B cell (primary cell): ENCODE data around the gene ADAP2.

Experiments
- CTCF ChIP-seq: fragments of 200-600 bp; IDR thresholded peaks from one replicate; pipeline ENCODE4 v1.8.0; 2022; ENCODE audit warnings: antibody characterized with exemption, mild to moderate bottlenecking
- EZH2 ChIP-seq: IDR thresholded peaks from 2 replicates; pipeline ENCODE4 v1.6.1; 2012; ENCODE audit warnings: borderline replicate concordance, low read depth, mild to moderate bottlenecking, moderate library complexity, low read length; ENCODE audit not compliant: insufficient read depth, poor library complexity, severe bottlenecking

GRCh38 chr17:30996486-30996885, 74.7 kb downstream of the ADAP2 start:
- TF ChIP-seq EZH2 (no peak), CTCF (no peak)
